Measurements from ENCODE around the gene SLC25A44.

The SLC25A44 gene

GRCh38 chr1:156220226-156220625, 26.3 kb downstream of the SLC25A44 start:
- H3K4me3 ChIP-seq (ENCODE audit: low read depth, low read length) = no peak overlapping the region
- DNase-seq (ENCODE audit: low read depth) = no peak
- TF ChIP-seq CTCF (IDR thresholded peaks at IDR 0.05; ENCODE audit: control insufficient read depth, extremely low read depth, insufficient read depth) = no peak

- H3K4me3 ChIP-seq (ENCODE audit: low read depth, low read length) = no peak overlapping the region
- DNase-seq (ENCODE audit: low read depth) = no peak
- TF ChIP-seq CTCF (IDR thresholded peaks at IDR 0.05; ENCODE audit: control insufficient read depth, extremely low read depth, insufficient read depth) = no peak
Measured at GRCh38 chr1:156221986-156222692, 28.2 kb downstream of the SLC25A44 start.

- DNase-seq (ENCODE audit: low read depth) = no peak
- H3K4me3 ChIP-seq (ENCODE audit: low read depth, low read length) = no peak overlapping the region
- no peak for TF ChIP-seq CTCF (IDR thresholded peaks at IDR 0.05; ENCODE audit: control insufficient read depth, extremely low read depth, insufficient read depth)
Measured at GRCh38 chr1:156225677-156226014, 31.7 kb downstream of the SLC25A44 start.

- no peak for DNase-seq (ENCODE audit: low read depth)
- no peak overlapping the region for H3K4me3 ChIP-seq (ENCODE audit: low read depth, low read length)
- TF ChIP-seq CTCF (IDR thresholded peaks at IDR 0.05; ENCODE audit: control insufficient read depth, extremely low read depth, insufficient read depth) = no peak
Measured at GRCh38 chr1:156226116-156226538, 32.2 kb downstream of the SLC25A44 start.

GRCh38 chr1:156226782-156227181, 32.9 kb downstream of the SLC25A44 start:
- no peak overlapping the region for H3K4me3 ChIP-seq (ENCODE audit: low read depth, low read length)
- no peak for DNase-seq (ENCODE audit: low read depth)
- TF ChIP-seq CTCF (IDR thresholded peaks at IDR 0.05; ENCODE audit: control insufficient read depth, extremely low read depth, insufficient read depth) = no peak

- TF ChIP-seq CTCF (IDR thresholded peaks at IDR 0.05; ENCODE audit: control insufficient read depth, extremely low read depth, insufficient read depth) = no peak
- DNase-seq (ENCODE audit: low read depth) = no peak
- no peak overlapping the region for H3K4me3 ChIP-seq (ENCODE audit: low read depth, low read length)
Measured at GRCh38 chr1:156228501-156228900, 34.6 kb downstream of the SLC25A44 start.

Data from LNCaP clone FGC (cell line).